GM19023 (cell line): ENCODE measurements around the gene SLC49A3.

Experiments used
- ATAC-seq: cut with Tn5 transposase; IDR thresholded peaks from one replicate; pipeline ENCODE4 v1.9.1; 2021; ENCODE audit warnings: mild to moderate bottlenecking, moderate library complexity; ENCODE audit not compliant: unreplicated experiment

Gene SLC49A3

DNA sequence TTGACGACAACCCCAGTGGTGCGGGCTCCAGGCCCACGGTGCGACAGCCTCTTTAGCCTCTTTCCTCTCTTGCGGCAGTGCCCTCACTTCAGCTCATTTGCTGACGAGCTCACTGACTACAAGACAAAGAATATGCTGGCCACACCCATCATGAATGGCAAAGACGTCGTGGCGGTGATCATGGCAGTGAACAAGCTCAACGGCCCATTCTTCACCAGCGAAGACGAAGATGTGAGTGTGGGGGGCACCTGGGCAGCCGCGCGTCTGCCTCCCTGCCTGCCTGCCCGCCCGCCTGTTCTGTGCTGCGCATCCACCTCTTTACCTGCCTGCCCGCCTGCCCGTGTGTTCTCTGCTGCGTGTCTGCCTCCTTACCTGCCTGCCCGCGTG is 54.4 kb downstream of the SLC49A3 start:
- no peak for ATAC-seq

DNA sequence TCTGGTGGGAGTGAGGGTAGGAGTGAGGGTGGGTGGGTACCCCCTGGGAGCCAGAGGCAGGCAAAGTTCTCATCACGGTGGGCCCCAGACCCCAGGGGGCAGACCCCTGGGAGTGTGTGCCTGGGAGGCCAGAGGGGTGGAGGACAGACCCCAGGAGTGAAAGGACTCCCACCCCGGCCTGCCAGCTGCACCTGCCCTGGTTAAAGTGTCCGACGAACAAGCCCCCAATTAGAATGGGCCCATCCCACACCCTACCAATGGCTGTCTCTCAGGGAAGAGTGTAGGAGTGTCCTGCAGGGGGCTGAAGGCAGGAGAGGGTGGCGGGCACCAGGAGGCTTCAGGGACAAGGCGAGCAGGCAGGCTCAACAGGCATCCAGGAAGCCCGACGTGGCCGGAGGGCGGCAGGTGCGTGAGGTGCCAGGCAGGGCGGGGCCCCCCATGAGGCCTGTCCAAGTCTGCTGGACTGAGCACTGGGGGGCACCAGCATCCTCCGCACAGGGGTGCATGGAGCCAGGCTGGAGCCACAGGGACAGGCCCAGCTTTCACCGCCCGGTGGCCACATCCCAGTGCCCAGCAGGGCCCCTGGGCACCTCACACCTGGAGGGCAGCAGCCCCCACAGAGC is 54.9 kb downstream of the SLC49A3 start:
- no peak for ATAC-seq

- ATAC-seq: no peak
Observed at GRCh38 chr4:633406-633805, 55.5 kb downstream of the SLC49A3 start.

GRCh38 chr4:632926-633325 is 56.0 kb downstream of the SLC49A3 start:
- no peak for ATAC-seq

DNA sequence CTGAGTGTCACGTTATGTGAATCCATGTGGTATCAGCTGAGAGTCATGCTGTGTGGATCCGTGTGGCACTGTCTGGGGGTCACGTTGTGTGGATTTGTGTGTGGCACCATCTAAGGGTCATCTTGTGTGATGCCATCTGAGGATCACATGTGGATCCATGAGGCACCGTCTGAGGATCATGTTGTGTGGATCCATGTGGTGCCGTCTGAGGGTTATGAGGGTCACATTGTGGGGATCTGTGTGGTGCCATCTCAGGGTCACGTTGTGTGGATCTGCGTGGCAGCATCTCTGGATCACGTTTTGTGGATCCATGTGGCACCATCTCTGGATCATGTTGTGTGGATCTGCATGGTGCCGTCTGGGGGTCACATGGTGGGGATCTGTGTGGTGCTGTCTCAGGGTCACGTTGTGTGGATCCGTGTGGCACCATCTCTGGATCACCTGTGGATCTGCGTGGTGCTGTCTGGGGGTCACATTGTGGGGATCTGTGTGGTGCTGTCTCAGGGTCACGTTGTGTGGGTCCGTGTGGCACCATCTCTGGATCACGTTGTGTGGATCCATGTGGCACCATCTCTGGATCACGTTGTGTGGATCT is 56.7 kb downstream of the SLC49A3 start:
- no peak for ATAC-seq
